HG03457 (cell line): Measurements from ENCODE around the gene ATF1.
"Not testable (repeated sequence)": the region's sequence is repeated elsewhere in the genome, so short reads cannot be mapped to it uniquely, and the experiment has no call there.

ENCODE experiments used
- ATAC-seq: cut with Tn5 transposase; IDR thresholded peaks from one replicate; pipeline ENCODE4 v1.9.1; 2021; ENCODE audit warnings: moderate number of reproducible peaks; ENCODE audit not compliant: unreplicated experiment

Gene ATF1

DNA sequence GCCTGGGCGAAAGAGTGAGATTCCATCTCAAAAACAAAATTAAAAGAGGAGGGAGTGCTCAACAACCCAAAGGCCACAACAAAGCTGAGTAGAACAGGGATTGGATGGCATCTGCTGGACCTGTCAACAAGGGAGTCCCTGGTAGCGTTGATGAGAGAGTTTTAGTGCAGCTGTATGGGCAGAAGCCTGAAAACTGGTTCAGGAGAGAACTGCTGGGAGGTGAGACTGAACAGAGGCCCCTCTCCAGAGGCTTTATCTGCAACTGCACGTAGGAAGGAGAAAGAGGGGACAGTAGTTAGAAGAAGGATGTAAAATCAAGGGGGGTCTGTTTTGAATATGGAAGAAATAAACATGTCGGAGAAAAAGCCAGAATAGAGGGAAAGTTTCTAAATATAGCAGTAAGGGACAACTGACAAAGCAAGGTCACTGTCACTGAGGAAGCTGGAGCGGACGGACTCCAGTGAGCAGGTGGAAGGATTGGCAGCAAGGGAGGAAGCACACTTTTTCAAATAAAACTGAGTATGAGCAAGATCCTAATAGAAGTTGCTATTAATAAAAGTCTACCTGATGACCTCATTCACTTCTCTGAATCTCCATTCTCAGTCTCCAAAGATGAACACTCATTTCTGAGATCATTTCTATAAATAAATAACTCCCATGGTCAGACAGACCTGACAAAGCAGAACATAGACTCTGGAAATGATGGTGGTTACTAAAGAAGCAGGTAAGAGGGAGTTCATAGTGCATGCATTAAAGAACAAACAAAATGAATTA, 11.8 kb upstream of the ATF1 start:
- ATAC-seq: no peak

DNA sequence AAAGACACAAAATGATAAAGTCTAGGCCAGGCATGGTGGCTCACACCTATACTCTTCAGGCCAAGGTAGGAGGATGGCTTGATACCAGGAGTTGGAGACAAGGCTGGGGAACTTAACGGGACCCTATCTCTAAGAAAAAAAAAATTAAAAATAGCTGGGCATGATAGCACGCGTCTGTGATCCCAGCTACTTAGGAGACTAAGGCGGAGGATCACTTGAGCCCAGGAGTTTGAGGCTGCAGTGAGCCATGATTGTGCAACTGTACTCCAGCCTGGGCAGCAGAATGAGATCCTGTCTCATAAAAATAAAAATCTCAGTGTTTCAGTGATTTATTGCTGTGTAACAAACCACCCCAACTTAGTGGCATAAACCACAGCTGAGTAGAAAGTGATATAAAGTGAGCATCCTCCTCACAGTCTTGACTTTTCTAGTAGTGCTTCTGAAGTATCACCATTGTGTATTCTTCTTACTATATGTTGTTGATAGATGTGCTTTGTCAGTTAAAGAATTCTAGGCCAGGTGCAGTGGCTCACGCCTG, 10.6 kb upstream of the ATF1 start:
- ATAC-seq: no peak

DNA sequence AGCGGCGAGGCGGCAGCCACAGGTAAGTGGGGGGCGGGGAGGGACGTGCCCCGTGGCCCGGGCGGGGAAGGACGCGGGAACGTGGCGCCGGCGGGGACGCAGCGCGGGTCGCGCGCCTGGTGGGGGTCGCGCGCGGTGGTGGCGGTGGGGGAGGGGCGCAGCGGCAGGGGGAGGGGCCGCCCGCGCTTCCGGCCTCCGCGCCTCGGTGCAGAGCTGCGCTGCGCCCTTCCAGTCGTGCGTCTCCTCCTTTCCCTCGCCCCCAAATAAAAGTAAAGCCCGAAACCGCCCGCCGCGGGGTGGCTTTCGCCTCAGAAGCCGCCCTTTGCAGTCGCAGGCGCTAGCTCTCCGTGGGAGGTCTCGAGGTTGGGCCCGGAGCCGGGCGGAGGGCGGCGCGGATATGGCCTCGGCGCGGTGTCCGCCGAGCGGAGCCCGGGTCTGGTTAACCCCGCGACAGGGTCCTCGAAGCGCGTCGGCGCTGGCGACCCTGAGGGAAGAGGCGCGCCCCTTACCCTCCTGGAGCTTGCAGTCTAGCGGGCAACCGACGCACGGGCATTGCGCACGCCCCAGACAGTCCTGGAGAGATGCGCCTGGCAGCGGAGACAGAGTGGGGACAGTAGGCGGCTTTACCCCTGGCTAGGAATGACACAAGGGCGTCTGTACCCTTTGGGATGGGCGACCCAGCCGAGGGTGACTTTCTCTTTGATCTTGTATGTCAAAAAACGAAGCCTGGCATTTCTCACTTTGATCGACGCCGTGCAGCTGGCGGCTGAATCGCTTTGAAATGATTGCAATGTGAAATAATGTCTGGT, 589 bp downstream of the ATF1 start:
- peak; percentile 15 for ATAC-seq

- ATAC-seq: no peak
Observed at GRCh38 chr12:50765095-50765911, 1.4 kb downstream of the ATF1 start.

DNA sequence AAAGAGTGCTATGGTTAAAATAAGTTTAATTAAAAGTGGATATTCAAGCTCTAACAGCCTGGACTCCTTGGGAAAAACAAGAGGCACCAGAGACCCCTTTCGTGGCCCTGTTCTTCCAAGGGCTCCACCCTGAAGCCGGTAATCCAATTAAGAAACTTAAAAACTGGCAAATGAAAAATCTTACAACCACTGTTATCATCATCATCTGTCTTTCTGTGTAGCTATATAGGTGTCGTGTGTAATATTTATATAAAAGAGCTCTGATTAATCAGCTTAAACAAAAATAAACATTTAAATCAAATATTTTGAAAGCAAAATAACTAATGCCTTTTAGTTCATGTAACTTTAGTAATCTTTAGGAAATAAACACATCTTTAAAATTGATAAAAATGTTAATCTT, 4.5 kb downstream of the ATF1 start:
- no peak for ATAC-seq

- not testable (repeated sequence) for ATAC-seq
Observed at GRCh38 chr12:50768813-50769212, 4.9 kb downstream of the ATF1 start.

DNA sequence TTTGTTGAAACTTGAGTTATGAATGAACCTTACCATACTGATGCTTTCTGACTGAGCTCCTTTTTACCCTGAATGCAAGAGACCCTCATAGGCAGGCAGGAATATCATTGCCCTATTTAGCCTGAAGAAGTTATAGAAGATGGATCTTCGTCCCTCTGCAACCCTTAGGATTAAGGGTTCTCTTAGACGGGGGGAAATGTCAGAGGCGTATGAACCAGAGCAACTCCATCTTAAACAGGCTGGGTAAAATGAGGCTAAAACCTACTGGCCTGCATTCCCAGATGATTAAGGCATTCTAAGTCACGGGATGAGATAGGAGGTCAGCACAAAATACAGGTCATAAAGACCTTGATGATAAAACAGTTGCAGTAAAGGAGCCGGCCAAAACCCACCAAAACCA, 7.5 kb downstream of the ATF1 start:
- ATAC-seq: no peak

GRCh38 chr12:50772470-50772869, 8.6 kb downstream of the ATF1 start:
- ATAC-seq: no peak

DNA sequence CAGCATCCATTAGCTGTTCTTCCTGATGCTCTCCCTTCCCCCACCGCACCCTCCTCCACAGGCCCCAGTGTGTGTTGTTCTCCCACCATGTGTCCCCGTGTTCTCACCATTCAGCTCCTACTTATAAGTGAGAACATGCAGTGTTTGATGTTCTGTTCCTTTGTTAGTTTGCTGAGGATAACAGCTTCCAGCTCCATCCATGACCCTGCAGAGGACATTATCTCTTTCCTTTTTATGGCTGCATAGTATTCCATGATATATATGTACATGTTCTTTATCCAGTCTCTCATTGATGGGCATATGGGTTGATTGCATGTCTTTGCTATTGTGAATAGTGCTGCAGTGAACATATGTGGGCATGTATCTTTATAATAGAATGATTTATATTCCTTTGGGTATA, 9.0 kb downstream of the ATF1 start:
- ATAC-seq: no peak

DNA sequence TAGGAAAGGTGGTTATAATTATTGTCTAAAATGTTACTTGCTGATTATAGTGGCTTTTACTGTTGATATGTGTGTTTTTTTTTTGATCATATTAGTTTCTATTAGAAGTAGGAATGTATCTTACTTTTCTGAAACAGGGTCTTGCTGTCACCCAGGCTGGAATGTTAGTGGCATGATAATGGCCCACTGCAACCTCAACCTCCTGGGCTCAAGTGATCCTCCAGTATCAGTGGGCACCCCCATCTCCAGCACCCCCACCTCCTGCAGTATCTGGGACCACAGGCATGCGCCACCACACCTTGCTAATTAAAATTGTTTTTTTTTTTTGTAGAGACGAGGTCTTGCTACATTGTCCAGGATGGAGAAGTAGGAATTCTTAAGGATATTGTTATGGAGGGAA, 11.3 kb downstream of the ATF1 start:
- ATAC-seq: no peak

DNA sequence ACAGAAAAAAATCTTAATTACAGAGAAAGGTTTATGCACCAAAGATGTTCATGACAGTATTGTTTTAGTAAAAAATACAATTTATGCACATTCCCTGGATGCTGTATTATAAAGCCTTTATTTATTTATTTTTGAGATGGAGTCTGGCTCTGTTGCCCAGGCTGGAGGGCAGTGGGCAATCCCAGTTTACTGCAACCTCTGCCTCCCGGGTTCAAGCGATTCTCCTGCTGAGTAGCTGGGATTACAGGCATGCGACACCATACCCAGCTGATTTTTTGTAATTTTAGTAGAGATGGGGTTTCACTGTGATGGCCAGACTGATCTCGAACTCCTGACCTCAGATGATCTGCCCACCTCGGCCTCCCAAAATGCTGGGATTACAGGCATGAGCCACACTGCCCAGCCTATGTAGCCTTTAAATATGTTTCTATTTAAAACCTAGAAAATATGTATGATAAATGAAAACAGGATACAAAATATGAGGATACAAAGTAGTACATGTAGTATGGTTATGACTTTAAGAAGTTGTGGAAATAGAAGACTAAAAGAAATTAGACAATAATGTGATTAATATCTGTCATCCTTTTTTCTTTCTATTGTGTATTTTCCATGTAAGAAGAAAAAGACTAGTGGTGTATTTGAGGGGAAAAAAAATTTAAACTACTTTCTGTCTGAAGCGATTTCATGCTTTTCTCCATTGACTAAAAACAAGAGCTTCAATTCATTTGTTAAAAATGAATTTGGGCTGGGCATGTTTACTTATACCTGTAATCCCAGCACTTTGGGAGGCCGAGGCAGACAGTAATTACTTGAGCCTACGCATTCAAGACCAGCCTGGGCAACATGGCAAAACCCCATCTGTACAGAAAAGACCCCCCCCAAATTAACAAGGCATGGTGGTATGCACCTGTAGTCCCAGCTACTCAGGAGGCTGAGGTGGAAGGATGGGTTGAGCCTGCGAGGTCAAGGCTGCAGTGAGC, 13.1 kb downstream of the ATF1 start:
- ATAC-seq: no peak

DNA sequence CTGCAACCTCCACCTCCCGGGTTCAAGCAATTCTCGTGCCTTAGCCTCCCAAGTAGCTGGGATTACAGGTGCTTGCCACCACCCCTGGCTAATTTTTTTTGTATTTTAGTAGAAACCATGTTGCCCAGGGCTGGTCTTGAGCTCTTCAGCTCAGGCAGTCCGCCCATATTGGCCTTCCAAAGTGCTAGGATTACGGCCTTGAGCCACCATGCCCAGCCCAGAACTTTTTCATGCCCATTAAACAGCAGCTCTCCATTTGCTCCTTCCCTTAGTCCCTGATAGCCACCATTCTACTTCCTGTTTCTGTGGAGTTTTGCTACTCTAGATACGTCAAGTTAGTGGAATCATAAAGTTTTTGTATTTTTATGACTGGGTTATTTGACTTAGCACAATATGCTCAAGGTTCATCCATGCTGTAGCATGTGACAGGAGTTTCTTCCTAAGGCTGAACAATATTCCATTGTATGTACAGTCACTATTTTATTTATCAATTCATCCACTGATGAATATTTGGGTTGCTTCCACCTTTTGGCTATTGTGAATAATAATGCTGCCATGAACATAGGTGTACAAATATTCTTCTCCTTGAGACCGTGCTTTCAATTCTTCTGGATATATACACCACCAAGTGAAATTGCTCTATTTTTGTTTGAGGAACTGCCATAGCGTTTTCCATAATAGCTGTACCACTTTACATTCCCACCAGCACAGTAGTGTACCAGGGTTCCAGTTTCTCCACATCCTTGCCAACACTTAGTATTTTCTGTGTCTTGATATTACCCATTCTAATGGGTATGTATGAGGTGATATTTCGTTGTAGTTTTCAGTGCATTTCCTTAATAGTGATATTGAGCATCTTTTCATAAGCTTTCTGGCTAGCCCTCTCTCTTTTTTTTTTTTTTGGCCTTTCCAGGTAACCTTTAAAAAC, 15.0 kb downstream of the ATF1 start:
- no peak for ATAC-seq

DNA sequence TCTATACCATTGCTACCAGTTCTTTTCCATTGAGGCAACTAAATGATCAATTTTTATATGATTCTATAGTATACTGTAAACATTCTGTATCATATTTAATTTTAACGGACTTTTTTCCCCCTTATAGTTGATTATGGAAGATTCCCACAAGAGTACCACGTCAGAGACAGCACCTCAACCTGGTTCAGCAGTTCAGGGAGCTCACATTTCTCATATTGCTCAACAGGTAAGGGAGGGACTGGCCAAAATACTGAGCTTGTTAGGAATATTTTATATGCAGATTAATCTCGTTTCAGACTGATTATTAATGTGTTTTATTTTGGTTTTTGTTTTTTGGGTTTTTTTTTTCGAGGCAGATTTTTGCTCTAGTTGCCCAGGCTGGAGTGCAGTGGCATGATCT, 16.1 kb downstream of the ATF1 start:
- no peak for ATAC-seq

DNA sequence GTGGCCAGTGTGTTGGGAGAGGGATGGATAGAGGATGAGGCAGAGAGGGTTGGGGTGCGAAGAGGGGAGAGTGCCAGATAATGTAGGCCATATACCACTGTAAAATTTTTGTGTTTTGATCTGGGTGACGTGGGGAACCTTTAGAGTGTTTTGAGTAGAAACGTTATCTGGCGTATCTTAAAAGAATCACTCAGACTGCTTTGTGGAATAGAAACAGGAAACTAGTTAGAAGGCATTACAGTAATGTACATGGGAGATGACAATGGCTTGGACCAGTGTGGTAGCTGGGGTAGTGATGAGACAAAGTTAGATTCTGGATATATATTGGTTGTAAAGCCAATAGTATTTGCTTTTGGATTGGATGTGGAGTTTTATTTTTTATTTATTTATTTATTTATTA, 20.6 kb downstream of the ATF1 start:
- ATAC-seq: no peak

- ATAC-seq: no peak
Observed at GRCh38 chr12:50785406-50786001, 21.6 kb downstream of the ATF1 start.

GRCh38 chr12:50786498-50787231, 22.8 kb downstream of the ATF1 start:
- ATAC-seq: no peak

- ATAC-seq: no peak
Observed at GRCh38 chr12:50787618-50788017, 23.7 kb downstream of the ATF1 start.

DNA sequence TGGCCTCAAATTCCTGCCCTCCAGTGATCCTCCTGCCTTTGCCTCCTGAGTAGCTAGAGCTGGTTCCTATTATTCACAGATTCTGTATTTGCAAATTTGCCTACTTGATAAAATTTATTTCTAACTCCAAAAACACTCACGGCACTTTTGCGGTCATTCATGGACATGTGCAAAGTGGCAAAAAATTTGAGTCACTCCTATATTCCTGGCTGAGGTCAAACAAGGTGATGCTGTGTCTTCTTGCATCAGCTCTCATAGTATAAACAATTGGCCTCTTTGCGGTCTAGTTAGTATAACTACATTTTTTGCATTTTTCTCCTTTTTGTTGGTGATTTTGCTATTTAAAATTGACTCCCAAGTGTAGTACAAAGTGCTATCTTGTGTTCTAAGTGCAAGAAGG, 24.7 kb downstream of the ATF1 start:
- no peak for ATAC-seq
